GM18907 (cell line): ENCODE measurements around the gene SMC1B.
"Not testable (repeated sequence)": the region's sequence is repeated elsewhere in the genome, so short reads cannot be mapped to it uniquely, and the experiment has no call there.

Experiments
- ATAC-seq: cut with Tn5 transposase; IDR thresholded peaks from one replicate; pipeline ENCODE4 v1.9.1; 2021; ENCODE audit warnings: mild to moderate bottlenecking, moderate library complexity; ENCODE audit not compliant: unreplicated experiment

Gene SMC1B

DNA sequence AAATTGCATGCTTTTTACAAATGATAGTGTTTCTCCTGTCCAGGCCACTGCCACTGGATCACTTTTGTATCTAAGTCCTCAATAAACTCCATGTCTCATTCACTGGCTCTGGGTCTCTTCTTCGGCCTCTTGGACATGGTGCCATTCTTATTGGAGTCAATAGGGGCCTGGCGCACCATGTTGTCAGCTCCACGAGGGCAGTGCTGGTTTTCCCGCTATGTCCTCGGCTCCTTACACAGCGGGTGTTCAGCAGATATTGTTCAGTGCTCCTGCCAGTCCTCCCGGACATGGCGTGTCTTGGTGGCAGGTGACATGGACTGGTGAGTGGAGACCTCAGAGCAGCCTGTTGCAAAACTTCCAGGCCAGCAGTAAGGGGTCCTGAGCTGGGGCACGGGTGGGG lies 107.3 kb downstream of the SMC1B start:
- no peak for ATAC-seq

DNA sequence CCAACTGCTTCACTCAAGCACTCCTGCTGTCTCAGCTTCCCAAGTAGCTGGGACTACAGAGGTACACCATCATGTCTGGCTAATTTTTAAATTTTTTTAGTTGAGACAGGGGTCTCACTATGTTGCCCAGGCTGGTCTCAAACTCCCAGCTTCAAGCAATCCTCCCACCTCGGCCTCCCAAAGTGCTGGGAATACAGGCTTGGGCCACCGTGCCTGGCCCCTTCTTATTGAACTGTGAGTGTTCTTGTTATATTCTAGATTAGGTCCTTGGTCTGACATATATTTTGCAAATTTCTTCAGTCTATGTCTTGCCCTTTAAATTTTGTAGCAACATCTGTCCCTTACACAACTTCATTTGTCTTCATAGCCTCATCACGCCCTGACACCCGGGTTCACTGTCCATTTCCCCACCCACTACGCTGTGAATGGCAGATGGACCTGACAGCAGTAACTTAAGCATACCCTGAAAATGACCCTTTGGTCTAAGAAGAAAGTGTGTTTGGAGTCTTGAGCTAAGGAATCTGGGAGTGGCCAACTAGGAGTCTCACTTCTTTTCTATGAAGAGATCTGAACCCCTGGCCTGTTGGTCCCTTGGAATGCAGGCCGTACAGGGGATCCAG lies 107.8 kb downstream of the SMC1B start:
- no peak for ATAC-seq

DNA sequence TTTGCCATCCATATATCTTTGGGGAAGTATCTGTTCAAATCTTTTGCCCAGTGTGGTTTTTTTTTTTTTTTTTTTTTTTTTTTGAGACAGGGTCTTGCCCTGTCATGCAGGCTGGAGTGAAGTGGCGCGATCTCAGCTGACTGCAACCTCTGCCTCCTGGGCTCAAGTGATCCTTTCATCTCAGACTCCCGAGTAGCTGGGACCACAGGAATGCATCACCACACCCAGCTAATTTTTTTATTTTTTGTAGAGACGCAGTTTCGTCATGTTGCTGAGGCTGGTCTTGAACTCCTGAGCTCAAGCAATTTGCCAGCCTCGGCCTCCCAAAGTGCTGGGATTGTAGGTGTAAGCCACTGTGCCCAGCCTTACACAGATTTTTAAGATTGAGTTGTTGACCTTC lies 108.4 kb downstream of the SMC1B start:
- ATAC-seq: no peak

DNA sequence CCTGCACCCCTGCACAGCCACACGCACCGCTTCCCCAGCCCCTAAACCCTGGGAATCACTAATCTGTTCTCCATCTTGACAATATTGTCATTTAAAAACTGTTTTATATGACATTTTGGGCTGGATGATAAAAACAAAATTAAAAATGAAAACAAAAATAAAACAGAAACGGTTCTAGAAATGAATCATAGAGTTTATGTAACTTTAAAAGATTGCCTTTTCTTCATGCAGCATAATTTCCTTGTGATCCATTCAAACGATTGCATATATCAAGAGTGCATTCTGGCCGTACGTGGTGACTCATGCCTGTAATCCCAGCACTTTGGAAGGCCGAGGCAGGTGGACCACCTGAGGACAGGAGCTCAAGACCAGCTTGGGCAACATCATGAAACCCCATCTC lies 110.2 kb downstream of the SMC1B start:
- no peak for ATAC-seq

DNA sequence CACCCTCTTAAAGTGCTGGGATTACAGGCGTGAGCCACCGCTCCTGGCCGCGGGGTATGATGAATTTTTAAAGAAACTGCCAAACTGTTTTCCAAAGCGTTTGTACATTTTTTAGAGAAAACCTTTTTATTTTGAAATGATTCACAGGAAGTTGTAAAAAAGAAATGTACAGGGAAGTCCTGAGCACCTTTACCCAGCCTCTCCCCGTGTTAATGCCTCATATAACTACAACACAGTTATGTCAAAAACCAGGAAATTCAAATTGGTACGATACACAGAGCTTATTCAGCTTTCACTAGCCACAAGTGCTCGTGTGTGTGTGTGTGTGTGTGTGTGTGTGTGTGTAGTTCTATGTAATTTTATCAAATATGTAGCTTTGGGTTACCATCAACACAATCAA lies 110.6 kb downstream of the SMC1B start:
- ATAC-seq: no peak

DNA sequence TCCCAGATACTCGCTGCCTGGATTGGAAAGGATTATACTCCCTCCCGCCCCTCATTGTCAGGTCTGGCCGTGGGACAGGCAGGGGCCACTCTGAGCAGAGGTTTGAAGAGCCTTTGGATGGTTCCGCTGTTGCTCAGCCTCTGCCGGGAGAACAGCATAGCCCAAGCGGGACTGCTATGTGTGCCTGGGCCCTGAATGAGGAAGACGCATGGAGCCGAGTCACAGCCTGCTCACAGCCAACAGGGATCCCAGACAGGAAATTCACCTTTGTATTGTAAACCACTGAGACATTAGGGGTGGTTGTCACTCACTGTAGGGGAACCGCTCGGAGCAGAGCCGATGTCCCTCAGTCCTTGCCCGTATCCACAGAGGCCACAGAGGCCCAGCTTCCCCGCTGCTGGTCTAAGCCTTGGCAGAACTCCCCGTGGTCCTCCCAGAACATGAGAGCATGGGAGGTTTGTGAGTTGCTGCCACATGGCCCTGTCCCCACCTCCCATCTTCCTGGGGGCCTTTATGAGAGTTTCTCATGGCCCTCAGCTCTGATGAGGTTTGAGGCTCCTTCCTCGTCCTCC lies 114.4 kb downstream of the SMC1B start:
- no peak for ATAC-seq

DNA sequence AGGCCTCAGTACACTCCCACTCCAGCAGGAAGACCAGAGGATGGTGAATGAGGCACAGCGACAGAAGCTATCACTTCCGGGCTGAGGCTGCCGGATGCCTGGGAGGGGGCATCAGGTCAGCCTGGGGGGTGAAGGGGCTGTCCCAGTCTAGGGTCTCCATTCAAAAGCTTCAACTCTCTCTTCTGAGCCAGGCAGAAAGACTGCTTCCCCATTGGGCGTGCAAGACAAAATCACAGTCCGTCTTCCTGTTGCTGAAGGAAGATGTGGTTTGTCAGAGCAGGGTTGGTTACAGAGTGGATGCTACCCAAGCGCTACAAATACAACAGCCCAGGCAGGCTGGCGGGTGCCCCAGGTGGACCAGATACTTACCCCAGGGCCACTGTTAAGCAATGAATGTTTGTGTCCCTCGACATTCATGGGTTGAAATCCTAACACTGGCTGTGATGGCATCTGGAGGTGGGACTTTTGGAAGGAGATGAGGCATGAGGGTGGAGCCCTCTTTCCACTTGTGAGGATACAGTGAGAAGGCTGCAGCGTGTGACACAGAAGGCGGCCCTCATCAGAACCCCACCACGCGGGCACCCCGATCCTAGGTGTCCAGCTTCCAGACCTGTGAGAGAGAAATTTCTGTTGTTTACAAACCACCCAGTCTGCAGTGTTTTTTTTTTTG lies 116.6 kb downstream of the SMC1B start:
- ATAC-seq: no peak

DNA sequence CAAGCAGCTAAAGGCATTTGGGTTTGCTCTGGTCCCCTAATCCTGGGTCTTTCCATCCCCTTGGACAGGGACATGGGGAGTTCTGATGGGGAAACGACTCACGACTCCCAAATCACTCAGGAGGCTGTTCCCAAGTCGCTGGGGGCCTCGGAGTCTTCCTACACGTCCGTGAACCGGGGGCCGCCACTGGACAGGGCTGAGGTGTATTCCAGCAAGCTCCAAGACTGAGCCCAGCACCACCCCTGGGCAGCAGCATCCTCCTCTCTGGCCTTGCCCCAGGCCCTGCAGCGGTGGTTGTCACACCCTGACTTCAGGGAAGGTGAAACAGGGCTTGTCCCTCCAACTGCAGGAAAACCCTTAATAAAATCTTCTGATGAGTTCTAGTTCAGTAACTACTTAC lies 117.9 kb downstream of the SMC1B start:
- no peak for ATAC-seq

DNA sequence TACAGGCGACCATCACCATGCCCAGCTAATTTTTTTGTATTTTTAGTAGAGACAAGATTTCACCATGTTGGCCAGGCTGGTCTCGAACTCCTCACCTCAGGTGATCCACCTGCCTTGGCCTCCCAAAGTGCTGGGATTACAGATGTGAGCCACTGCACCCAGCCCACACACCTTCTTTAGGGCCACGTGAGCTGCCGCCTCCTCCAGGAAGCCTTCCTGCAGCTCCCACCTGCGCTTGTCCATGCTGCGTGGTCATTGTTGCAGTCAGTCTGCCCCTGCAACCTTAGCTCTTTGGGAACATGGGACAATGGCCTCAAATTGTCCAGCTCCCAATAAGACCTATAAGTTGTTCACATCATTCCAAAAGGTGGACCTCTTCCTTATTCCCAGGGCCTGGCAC lies 118.4 kb downstream of the SMC1B start:
- not testable (repeated sequence) for ATAC-seq
